ENCODE data around the gene SLK. TPM values are rescaled to one million over a fixed set of nuclear protein-coding genes. Genes with fewer than 3 reads are reported as not detected.

Gene SLK
- total RNA-seq, 2 experiments from 2014 or later: 16.0 to 16.1 TPM

DNA sequence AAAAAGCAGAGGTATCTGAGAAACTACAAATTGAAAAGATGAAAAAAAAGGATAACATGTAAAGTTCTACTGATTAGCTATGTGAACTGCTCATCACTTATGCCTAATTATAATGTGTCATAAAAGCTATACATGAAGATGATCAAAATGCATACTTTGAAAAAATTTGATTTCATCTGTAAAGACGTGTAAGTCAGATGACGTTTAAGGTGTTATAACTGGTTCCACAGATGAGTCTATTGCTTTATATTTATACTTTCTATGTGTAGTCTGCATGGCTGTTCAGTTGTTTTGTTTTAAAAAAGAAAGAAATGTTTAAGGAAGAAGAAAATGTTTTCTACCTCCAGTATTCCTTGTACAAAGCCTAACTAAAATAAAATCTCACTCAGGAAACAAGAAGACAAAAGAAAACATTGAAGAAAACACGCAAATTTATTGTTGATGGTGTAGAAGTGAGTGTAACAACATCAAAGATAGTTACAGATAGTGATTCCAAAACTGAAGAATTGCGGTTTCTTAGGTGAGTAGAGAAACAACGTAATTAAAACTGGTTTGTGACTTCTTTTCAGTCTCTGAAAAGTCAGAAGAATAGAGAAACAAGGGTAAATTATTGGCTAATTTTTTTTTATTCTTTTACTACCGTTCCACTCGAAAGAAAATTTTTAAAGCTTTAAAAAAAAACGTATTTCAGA lies 38.4 kb downstream of the SLK start:
- no peaks in the 10 kb centered on the region for H3K27me3 Mint-ChIP-seq (ENCODE audit: low read depth)
- H3K27ac Mint-ChIP-seq: no peak overlapping the region
- DNase-seq: no peak
- no peaks in the 10 kb centered on the region for H3K9me3 Mint-ChIP-seq
- H3K36me3 Mint-ChIP-seq (ENCODE audit: low read depth): peaks cover 24% of the 10 kb centered on the region
- CTCF ChIA-PET: interaction anchor here (1.2 kb wide), 1 partner anchor 268 kb away, joined by 3 read pairs; no protein-coding TSS in a partner anchor
- H3K4me1 Mint-ChIP-seq (ENCODE audit: low read depth): peaks cover 2% of the 10 kb centered on the region
- intact Hi-C loops (cut with micrococcal nuclease): no loop called here
- H3K4me3 Mint-ChIP-seq: no peak overlapping the region

DNA sequence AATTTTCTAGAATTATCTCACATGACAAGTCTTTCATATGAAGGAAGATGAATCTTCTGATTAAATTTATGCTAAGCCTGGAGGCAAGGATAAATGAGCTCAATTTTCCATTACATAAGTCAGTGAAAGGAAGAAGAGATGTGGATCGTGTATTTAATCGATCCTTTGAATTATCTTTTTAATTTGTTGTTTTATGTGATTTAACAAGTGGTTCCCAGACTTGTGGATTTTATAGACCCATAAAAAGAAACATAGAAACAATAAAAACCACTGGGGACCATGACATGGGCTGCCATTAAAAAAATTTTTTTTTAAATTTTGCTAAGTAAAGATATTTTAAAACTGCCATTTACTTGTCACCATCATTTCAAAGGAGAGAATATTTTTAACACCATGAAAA lies 45.0 kb downstream of the SLK start:
- H3K4me3 Mint-ChIP-seq: no peak overlapping the region
- H3K27ac Mint-ChIP-seq: no peak overlapping the region
- H3K27me3 Mint-ChIP-seq (ENCODE audit: low read depth): no peaks in the 10 kb centered on the region
- CTCF ChIA-PET: interaction anchor here (1.0 to 1.7 kb wide), 2 partner anchors 12 to 283 kb away, joined by 3 read pairs; no protein-coding TSS in a partner anchor
- H3K9me3 Mint-ChIP-seq: no peaks in the 10 kb centered on the region
- DNase-seq: no peak
- peaks cover 7% of the 10 kb centered on the region for H3K4me1 Mint-ChIP-seq (ENCODE audit: low read depth)
- intact Hi-C loops (cut with micrococcal nuclease): no loop called here
- H3K36me3 Mint-ChIP-seq (ENCODE audit: low read depth): peaks cover 2% of the 10 kb centered on the region

DNA sequence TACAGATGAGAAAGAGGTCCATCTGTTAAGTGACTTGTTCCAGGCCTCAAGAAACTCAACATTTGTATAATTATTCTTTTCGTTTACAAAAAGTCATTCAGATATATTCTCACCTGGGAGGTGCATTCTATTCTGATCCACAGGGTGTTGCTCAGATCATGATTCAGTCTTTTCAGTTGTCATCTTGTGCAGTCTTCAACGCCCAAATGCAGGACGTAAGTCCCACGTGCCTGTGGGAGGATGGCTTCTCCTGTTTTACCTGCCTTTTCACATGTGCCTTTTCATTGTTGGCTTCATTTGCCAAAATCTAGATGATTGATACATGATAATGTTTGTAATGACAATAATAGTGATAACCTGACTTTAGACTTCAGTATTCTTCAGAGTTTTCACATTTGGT lies 46.5 kb downstream of the SLK start:
- no peak for DNase-seq
- intact Hi-C loops (cut with micrococcal nuclease): no loop called here
- H3K36me3 Mint-ChIP-seq (ENCODE audit: low read depth): peaks cover 3% of the 10 kb centered on the region
- CTCF ChIA-PET: interaction anchor here (1.2 kb wide), 1 partner anchor 128 kb away, joined by 5 read pairs; no protein-coding TSS in a partner anchor
- no peaks in the 10 kb centered on the region for H3K9me3 Mint-ChIP-seq
- H3K27me3 Mint-ChIP-seq (ENCODE audit: low read depth): no peaks in the 10 kb centered on the region
- peaks cover 11% of the 10 kb centered on the region for H3K4me1 Mint-ChIP-seq (ENCODE audit: low read depth)
- H3K27ac Mint-ChIP-seq: no peak overlapping the region
- H3K4me3 Mint-ChIP-seq: no peak overlapping the region

DNA sequence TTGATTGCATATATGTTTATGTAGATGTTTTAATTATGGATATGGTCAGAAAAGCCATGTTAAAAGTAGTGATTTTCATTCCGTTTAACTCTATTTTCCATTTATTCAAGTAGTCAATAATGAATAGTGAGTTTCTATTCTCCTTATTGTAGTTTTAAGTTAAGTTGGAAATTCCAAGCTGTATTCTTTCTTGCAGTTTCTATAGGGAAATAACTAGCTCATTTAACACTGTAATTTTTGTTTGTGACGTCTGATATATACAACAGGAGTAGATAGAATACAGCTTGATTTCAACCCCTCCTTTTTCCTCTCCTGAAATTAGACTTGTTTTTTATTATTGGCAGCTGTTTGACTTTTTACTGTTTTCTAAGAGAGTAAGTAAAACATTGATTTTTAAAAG lies 47.2 kb downstream of the SLK start:
- Mint-ChIP-seq H3K27me3 (ENCODE audit: low read depth) (no peaks in the 10 kb centered on the region), H3K4me3 (no peak overlapping the region), H3K4me1 (ENCODE audit: low read depth) (peaks cover 11% of the 10 kb centered on the region), H3K27ac (no peak overlapping the region), H3K9me3 (no peaks in the 10 kb centered on the region), H3K36me3 (ENCODE audit: low read depth) (peaks cover 3% of the 10 kb centered on the region)
- intact Hi-C loops (cut with micrococcal nuclease): no loop called here
- DNase-seq: no peak
- CTCF ChIA-PET: no interaction called here

DNA sequence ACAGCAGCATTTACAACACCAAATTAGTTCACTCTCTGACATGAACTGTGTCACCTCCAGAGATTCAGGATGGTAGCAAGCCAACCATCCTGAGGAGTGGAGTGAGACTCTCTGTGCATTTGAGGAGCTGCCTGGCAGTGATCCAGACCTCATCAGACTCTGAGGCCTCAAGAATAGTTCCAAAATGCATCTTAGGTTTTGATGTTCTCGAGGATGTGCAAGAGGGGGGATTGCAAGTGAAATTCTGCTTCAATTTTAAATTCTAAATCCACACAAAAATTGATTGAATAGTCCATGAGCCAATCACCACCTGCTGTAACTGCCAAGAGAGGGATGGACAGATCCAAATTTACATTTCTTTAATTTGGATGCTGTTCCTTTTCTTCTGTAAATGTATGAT lies 49.7 kb downstream of the SLK start:
- intact Hi-C loops (cut with micrococcal nuclease): loop anchor here (5.0 kb wide), 1 partner anchor 129 kb away; no protein-coding TSS in a partner anchor
- no peaks in the 10 kb centered on the region for H3K9me3 Mint-ChIP-seq
- H3K4me3 Mint-ChIP-seq: no peak overlapping the region
- peaks cover 15% of the 10 kb centered on the region for H3K36me3 Mint-ChIP-seq (ENCODE audit: low read depth)
- DNase-seq: no peak
- H3K27me3 Mint-ChIP-seq (ENCODE audit: low read depth): no peaks in the 10 kb centered on the region
- peaks cover 17% of the 10 kb centered on the region for H3K4me1 Mint-ChIP-seq (ENCODE audit: low read depth)
- CTCF ChIA-PET: no interaction called here
- H3K27ac Mint-ChIP-seq: no peak overlapping the region

DNA sequence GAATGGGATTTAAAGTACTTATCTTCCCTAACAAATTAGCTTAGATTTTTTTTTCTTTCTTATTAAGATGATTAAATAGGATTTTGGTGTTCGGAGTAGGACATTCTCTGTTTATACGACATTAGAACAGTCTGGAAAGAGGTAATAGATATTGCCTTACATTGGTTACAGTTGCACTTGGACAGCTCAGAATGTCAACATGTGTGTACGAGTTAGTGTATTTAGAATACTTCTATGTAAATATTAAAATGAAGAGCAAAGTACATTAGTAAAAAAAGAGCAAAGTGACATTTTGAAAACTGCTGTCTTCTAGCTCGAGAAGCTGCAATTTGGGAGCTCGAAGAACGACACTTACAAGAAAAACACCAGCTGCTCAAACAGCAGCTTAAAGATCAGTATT lies 51.5 kb downstream of the SLK start:
- no peak overlapping the region for H3K27ac Mint-ChIP-seq
- H3K9me3 Mint-ChIP-seq: no peaks in the 10 kb centered on the region
- intact Hi-C loops (cut with micrococcal nuclease): loop anchor here (5.0 kb wide), 1 partner anchor 131 kb away; no protein-coding TSS in a partner anchor

DNA sequence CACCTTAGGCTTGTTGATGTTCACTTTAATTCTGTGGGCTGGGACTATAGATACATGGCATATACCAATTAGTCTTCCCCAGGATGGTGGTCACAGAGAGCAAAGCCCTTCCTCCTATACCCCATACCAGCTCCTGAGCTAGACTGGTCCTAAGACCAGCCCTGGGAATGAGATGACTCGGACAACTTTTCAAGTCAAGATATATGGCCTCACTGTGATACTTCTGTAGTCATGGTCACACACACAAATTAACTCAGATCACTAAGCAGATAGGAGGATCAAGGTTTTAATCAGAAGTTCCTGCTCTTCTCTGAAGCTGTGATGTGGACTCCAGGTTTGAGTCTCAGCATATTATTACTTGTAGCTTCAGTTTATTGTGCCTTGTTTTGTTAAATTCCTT lies 53.1 kb downstream of the SLK start:
- peaks cover 30% of the 10 kb centered on the region for H3K36me3 Mint-ChIP-seq (ENCODE audit: low read depth)
- no peak overlapping the region for H3K27ac Mint-ChIP-seq
- H3K4me1 Mint-ChIP-seq (ENCODE audit: low read depth): peaks cover 13% of the 10 kb centered on the region
- H3K27me3 Mint-ChIP-seq (ENCODE audit: low read depth): no peaks in the 10 kb centered on the region
- intact Hi-C loops (cut with micrococcal nuclease): no loop called here
- no peak for DNase-seq
- H3K4me3 Mint-ChIP-seq: no peak overlapping the region
- CTCF ChIA-PET: interaction anchor here (0.6 kb wide), 1 partner anchor 130 kb away, joined by 3 read pairs; no protein-coding TSS in a partner anchor
- no peaks in the 10 kb centered on the region for H3K9me3 Mint-ChIP-seq

More for the DNA sequence above, 51.5 kb downstream of the SLK start:
- no peak for DNase-seq
- CTCF ChIA-PET: interaction anchor here (0.7 to 1.8 kb wide), 2 partner anchors 16 to 130 kb away, joined by 3 to 5 read pairs; no protein-coding TSS in a partner anchor
- H3K4me3 Mint-ChIP-seq: no peak overlapping the region
- peaks cover 20% of the 10 kb centered on the region for H3K36me3 Mint-ChIP-seq (ENCODE audit: low read depth)
- H3K4me1 Mint-ChIP-seq (ENCODE audit: low read depth): peaks cover 19% of the 10 kb centered on the region
- no peaks in the 10 kb centered on the region for H3K27me3 Mint-ChIP-seq (ENCODE audit: low read depth)

DNA sequence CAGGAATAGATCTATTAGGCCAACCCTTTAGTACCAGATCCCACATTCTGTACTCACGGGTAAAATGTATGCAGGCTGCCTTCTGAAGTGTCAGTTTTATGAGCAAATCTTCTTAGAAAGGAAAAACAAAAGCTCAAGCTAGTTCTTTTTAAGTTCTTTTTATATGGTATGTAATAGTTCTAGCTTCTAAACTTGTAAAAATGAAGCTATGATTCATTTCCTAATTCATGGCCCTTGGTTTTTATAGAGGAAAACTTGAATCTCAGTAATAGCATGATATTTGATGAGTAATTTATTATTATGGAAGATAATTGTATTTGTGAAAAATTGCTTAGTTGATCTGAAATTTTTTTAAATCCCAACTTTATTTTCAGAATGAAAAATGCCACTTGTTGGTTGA lies 54.3 kb downstream of the SLK start:
- CTCF ChIA-PET: no interaction called here
- H3K4me1 Mint-ChIP-seq (ENCODE audit: low read depth): peaks cover 13% of the 10 kb centered on the region
- intact Hi-C loops (cut with micrococcal nuclease): no loop called here
- DNase-seq: no peak
- no peaks in the 10 kb centered on the region for H3K27me3 Mint-ChIP-seq (ENCODE audit: low read depth)
- no peak overlapping the region for H3K4me3 Mint-ChIP-seq
- no peak overlapping the region for H3K27ac Mint-ChIP-seq
- H3K9me3 Mint-ChIP-seq: no peaks in the 10 kb centered on the region
- peaks cover 30% of the 10 kb centered on the region for H3K36me3 Mint-ChIP-seq (ENCODE audit: low read depth)

DNA sequence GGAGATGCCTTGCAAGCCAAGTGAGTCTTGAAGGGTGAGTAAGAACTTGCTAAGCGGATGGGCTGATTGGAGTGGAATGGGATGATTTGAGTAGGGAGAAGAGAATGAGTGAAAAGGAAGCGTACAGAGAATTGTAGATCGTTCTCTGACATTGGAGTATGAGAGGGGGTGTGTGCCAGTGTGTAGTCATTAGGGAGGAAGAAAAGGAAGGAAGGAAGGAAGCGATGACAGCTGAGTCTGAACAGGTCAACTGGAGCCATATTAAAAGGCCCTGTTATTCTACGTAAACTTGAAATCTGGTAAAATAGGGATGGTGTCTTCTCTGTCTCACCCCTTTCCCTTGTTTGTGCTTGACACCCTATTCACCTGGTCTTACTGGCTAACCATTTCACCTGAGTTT lies 55.1 kb downstream of the SLK start:
- Mint-ChIP-seq H3K27ac (no peak overlapping the region), H3K27me3 (ENCODE audit: low read depth) (no peaks in the 10 kb centered on the region), H3K9me3 (no peaks in the 10 kb centered on the region), H3K36me3 (ENCODE audit: low read depth) (peaks cover 30% of the 10 kb centered on the region), H3K4me1 (ENCODE audit: low read depth) (peaks cover 15% of the 10 kb centered on the region), H3K4me3 (no peak overlapping the region)
- intact Hi-C loops (cut with micrococcal nuclease): no loop called here
- CTCF ChIA-PET: interaction anchor here (0.7 to 1.2 kb wide), 2 partner anchors 17 to 100 kb away, joined by 3 read pairs; partner anchors contain the start of gene SFR1
- no peak for DNase-seq

DNA sequence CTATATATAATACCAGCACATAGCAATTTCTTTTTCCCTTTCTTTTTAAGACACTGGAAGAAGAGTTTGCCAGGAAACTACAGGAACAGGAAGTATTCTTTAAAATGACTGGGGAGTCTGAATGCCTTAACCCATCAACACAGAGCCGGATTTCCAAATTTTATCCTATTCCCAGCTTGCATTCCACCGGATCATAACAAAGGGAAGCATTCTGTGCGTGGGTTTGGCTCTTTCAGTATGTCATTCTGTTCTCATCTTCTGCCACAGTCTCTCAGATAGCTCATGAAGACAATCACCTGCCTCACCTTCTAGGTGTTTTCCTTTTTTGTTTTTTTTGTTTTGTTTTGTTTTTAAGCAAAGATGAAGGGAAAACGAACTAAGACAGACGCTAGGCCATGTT lies 58.6 kb downstream of the SLK start:
- intact Hi-C loops (cut with micrococcal nuclease): no loop called here

DNA sequence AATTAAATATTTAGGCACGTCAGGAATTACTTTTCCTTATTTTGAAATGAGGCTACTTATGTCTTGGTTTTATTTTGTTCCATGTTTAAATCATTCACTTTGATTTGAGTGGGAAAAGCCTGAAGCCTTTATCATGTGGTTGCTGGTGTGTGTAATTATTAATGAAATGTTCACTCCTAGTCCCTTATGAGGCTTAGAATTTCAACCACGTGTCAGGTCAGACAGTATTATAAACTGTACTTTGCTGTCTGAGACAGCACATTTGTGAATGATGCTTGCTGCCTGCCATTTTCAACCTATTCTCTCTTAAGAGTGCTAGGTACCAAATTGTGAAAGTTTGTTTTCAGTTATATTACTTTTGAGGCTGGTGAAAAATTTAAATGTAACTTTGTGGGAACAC lies 59.8 kb downstream of the SLK start:
- no peak for DNase-seq
- Mint-ChIP-seq H3K27me3 (ENCODE audit: low read depth) (no peaks in the 10 kb centered on the region), H3K27ac (no peak overlapping the region), H3K9me3 (no peaks in the 10 kb centered on the region), H3K4me3 (no peak overlapping the region), H3K36me3 (ENCODE audit: low read depth) (peaks cover 21% of the 10 kb centered on the region), H3K4me1 (ENCODE audit: low read depth) (peaks cover 11% of the 10 kb centered on the region)
- CTCF ChIA-PET: no interaction called here
- intact Hi-C loops (cut with micrococcal nuclease): no loop called here

More for the DNA sequence above, 58.6 kb downstream of the SLK start:
- Mint-ChIP-seq H3K27me3 (ENCODE audit: low read depth) (no peaks in the 10 kb centered on the region), H3K27ac (no peak overlapping the region), H3K4me3 (no peak overlapping the region), H3K9me3 (no peaks in the 10 kb centered on the region), H3K36me3 (ENCODE audit: low read depth) (peaks cover 25% of the 10 kb centered on the region), H3K4me1 (ENCODE audit: low read depth) (peaks cover 15% of the 10 kb centered on the region)
- CTCF ChIA-PET: interaction anchor here (0.6 to 0.9 kb wide), 4 partner anchors 48 to 143 kb away, joined by 3 to 5 read pairs (median 3); no protein-coding TSS in a partner anchor
- no peak for DNase-seq

DNA sequence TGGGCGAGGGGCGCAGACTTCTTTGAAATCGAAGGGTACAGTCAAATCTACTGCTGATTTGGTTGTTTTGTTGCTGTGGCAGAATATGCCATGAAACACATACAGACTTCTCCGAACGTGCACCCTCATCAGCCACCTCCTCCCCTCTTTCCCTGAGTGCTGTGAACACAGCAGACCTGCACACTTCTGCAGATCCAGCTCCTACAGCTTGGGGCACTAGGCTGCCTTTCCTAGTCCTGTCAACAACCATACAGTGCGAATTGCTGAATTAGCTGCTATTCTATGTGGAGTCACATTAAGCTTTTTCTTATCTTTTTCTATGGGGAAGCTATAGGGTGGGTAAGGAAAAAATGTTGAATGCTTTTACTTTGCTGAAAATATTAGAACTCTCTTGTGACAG lies 61.2 kb downstream of the SLK start:
- H3K36me3 Mint-ChIP-seq (ENCODE audit: low read depth): peaks cover 17% of the 10 kb centered on the region
- H3K27ac Mint-ChIP-seq: no peak overlapping the region
- CTCF ChIA-PET: interaction anchor here (0.7 to 3.1 kb wide), 3 partner anchors 13 to 102 kb away, joined by 3 to 8 read pairs (median 4); partner anchors contain the start of gene SFR1
- no peaks in the 10 kb centered on the region for H3K9me3 Mint-ChIP-seq
- peaks cover 9% of the 10 kb centered on the region for H3K4me1 Mint-ChIP-seq (ENCODE audit: low read depth)
- H3K4me3 Mint-ChIP-seq: no peak overlapping the region
- no peaks in the 10 kb centered on the region for H3K27me3 Mint-ChIP-seq (ENCODE audit: low read depth)
- intact Hi-C loops (cut with micrococcal nuclease): no loop called here
- peak; percentile 33 for DNase-seq
